NCI-H345 treated with DMSO at 0.1 percent for 48 hours (cell line): Measurements from ENCODE around the gene FARSA.
"Not testable (repeated sequence)": the region's sequence is repeated elsewhere in the genome, so short reads cannot be mapped to it uniquely, and the experiment has no call there.

ENCODE experiments used
- DNase-seq: peaks from one replicate; lab custom pipeline; 2025; ENCODE audit not compliant: unreplicated experiment; lab: John Stamatoyannopoulos, UW

The FARSA gene

GRCh38 chr19:12954612-12954962 is 21.1 kb upstream of the FARSA start:
- no peak for DNase-seq

GRCh38 chr19:12953799-12954611 is 20.5 kb upstream of the FARSA start:
- DNase-seq, result no peak

GRCh38 chr19:12953138-12953798 is 19.8 kb upstream of the FARSA start:
- DNase-seq, result no peak

DNA sequence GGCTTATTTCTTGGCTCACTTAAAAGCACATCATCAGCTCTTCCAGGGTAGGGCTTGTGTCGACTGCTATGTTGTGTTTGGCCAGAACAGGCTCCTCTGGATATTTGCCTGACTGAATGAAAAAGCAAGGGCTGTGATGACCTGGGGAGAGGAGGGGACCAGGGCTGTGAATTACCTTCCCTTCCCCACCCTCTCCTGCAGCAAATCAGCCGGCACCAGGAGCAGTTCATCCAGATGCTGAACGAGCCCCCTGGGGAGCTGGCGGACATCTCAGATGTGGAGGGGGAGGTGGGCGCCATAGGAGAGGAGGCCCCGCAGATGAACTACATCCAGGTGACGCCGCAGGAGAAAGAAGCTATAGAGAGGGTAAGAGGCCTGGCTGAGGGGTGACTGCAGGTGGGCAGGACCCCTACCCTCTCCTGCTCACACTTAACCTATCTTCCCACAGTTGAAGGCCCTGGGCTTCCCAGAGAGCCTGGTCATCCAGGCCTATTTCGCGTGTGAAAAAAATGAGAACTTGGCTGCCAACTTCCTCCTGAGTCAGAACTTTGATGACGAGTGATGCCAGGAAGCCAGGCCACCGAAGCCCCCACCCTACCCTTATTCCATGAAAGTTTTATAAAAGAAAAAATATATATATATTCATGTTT is 19.1 kb upstream of the FARSA start:
- no peak for DNase-seq

DNA sequence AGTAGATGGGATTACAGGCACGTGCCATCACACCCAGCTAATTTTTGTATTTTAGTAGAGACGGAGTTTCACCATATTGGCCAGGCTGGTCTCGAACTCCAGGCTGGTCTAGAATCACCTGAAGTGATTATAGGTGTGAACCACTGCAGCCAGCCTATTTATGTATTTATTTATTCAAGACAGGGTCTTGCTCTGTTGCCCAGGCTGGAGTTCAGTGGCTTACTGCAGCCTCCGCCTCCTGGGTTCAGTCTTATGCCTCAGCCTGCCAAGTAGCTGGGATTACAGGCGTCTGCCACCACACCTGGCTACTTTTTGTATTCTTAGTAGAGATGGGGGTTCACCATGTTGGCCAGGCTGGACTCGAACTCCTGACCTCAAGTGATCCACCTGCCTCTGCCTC is 18.5 kb upstream of the FARSA start:
- not testable (repeated sequence) for DNase-seq

DNA sequence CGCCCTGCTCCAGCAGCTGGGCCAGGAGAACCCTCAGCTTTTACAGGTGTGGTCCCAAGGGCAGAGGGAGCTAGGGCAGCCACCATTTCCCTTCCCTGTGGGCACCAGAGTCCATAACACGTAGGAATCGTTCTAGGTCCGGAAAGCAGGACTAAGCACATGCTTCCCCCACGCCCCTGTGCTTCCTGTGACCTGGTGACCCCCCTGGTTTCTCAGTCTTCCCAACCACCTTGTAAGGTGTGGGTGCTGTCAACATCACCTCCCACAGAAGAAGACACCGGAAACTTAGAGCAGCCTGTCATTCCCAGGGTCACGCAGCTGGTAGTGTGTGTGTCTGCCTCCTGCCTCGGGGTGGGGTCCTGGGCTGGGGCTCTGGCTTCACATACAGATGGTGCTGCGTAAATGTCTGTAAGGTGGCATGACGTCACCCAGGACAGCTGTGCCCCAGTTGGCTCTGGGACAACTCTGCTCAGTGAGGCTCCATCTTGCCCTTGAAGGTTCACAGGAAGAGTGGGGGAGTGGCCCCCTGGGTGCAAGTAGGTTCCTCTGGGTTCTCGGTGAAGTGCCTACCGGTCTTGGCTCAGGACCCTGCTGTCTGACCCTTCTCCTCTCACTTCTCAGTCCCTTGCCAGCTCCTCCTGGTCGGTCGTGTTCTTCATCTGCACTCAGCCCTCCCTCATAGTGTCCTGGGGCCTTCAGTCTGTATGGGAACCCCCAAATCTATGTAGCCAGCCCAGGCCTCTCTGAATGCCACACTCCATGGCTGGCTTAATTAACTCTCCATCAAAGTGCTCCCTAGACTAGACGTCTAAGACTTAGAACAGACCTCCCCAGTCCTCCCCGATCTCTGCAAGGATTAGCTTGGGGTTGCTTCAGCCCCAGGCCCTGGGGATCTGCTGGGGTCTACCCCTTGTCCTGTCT is 16.1 kb upstream of the FARSA start:
- DNase-seq, result no peak

DNA sequence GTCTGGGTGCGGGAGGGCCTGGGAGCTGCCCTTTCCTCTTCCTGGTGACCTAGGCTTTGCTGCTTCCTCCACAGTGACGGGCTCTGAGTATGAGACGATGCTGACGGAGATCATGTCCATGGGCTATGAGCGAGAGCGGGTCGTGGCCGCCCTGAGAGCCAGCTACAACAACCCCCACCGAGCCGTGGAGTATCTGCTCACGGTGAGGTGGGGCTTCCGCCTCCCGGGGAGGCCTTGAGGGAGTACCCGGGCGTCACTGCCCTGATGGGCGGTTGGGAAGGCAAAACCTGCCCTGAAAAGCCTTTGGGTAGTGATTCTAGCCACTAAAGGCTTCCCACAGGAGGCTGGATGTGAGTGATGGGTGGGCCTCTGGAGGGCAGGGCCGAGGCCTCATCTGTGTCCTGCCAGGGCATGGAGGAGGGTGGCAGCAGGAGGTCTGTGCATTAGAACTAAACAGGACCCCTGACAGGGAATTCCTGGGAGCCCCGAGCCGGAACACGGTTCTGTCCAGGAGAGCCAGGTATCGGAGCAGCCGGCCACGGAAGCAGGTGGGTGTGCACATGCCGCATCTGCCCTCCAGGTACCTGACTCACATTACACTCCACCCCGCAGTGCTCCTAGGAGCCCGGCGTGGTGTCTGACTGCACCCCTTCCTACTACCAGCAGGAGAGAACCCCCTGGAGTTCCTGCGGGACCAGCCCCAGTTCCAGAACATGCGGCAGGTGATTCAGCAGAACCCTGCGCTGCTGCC is 15.3 kb upstream of the FARSA start:
- no peak for DNase-seq

DNA sequence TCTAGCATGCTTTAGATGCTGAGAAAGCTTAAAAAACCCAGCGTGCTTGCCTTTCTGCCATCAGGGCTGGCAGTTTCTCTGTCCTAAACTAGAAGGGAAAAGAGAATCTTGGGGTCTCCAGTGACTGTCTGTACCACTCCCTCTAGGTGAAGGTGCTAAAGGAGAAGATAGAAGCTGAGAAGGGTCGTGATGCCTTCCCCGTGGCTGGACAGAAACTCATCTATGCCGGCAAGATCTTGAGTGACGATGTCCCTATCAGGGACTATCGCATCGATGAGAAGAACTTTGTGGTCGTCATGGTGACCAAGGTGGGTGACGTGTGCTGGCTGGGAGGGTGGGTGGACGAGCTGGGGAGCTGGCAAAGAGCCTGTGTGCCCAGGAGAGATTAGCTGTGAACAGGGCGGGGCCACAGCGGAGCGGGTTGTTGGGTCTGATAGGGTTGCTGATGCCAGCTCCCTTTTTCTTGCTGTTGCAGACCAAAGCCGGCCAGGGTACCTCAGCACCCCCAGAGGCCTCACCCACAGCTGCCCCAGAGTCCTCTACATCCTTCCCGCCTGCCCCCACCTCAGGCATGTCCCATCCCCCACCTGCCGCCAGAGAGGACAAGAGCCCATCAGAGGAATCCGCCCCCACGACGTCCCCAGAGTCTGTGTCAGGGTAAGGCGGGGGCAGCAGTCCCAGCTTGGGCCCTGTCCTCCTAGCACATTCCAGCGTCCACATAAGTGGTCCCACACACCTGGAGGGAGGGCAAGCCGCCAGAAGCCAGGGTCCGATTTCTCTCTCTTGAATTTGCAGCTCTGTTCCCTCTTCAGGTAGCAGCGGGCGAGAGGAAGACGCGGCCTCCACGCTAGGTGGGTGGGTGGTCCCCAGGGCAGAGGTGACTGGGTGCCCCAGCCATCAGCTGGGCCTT is 14.4 kb upstream of the FARSA start:
- no peak for DNase-seq

GRCh38 chr19:12946731-12947496 is 13.4 kb upstream of the FARSA start:
- DNase-seq, result no peak

DNA sequence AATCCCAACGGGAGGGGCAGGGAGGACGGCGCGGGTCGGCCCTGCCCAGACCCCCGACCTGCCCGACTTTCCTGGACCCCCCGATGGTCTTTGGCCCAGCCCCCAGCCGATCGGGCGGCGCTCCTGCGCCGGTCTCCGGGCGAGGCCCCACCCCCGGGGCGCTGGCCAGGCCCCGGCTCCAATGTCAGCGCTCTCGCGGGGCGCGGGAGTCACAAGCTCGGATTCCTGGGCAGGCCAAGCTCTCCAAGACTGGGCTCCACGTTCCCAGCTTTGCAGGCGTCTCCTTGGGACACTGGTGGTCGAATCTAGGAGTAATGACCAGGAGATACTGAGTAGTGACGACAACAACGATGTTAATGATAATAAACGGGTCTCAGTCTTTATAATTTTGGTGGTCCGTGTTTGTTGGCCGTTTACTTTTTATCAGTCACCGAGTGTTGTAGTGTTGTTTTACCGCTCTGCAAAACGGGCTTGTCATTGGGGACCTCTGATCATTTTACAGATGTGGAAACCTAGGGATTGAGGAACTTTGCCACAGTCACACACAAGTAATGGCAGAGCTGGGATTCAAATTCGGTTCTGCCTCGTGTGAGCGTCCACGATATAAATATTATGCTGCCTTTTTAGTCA is 12.7 kb upstream of the FARSA start:
- DNase-seq, result no peak

- peak; percentile 56 for DNase-seq
These were observed 12.1 kb upstream of the FARSA start, which contains the start of gene RAD23A for GRCh38 chr19:12945479-12946091. Gene RAD23A (plus strand): TSS chr19:12945862. CDS start chr19:12945949, 87 bp downstream.

GRCh38 chr19:12944104-12944674 is 10.7 kb upstream of the FARSA start:
- no peak for DNase-seq

DNA sequence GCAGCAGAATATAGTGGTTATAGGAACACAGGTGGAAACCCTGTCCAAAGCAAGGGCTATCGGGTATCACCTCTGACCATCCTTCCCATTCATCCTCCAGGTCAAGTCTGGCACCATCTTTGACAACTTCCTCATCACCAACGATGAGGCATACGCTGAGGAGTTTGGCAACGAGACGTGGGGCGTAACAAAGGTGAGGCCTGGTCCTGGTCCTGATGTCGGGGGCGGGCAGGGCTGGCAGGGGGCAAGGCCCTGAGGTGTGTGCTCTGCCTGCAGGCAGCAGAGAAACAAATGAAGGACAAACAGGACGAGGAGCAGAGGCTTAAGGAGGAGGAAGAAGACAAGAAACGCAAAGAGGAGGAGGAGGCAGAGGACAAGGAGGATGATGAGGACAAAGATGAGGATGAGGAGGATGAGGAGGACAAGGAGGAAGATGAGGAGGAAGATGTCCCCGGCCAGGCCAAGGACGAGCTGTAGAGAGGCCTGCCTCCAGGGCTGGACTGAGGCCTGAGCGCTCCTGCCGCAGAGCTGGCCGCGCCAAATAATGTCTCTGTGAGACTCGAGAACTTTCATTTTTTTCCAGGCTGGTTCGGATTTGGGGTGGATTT is 10.0 kb upstream of the FARSA start:
- no peak for DNase-seq

DNA sequence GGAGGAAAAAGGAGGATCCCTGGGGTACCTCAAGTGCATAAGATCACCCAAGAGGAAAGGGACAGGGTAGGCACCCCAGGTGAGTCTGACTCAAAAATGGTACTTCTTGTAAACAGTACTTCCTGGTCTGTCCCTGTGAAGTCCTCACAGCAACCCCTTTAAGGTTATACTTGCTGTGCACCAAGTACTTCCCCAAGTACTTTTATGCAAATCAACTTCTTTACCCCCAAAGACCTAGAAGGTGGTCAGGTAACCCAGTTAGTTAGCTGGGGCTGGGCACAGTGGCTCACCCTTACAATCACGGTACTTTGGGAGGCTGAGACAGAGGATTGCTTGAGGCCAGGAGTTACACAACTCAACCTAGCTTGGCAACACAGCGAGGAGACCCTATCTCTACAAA is 7.4 kb upstream of the FARSA start:
- DNase-seq, result no peak

DNA sequence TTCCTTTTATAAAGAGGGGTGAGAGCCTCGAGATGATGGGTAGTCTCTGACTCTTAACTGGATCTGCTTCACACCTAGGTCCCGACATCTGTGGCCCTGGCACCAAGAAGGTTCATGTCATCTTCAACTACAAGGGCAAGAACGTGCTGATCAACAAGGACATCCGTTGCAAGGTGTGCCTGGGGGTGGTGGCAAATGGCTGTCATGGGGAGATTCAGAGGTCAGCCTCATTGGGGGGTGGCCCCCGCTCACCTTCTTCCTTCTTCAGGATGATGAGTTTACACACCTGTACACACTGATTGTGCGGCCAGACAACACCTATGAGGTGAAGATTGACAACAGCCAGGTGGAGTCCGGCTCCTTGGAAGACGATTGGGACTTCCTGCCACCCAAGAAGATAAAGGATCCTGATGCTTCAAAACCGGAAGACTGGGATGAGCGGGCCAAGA is 6.5 kb upstream of the FARSA start:
- DNase-seq, result no peak

DNA sequence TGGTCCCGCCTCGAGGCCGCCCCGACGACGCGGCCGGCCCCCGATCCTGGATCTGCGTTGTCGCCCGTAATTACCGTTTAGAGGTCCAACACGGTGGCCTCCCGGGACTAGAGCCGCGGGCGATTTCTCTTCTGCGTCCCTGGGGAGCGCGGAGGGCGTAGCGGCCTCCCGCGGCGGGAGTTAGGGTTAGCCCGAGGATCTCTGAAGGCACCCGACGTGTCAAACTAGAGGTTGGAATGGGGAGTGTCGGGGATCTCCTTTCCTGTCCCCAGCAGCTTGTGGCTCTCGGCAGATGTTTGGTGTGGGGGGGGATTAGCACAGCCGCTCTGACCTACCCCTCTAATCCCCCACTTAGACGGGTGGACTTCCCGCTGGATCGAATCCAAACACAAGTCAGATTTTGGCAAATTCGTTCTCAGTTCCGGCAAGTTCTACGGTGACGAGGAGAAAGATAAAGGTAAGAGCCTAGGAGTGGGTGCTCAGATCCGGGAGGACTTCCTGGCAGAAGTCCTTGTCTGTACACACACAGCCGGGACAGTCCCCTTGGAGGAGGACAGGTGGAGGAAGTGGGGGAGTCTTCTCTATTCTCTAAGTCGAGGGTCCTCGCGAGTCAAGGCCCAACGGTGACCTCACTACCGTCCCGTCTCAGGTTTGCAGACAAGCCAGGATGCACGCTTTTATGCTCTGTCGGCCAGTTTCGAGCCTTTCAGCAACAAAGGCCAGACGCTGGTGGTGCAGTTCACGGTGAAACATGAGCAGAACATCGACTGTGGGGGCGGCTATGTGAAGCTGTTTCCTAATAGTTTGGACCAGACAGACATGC is 5.5 kb upstream of the FARSA start:
- DNase-seq, result no peak
